HepG2 (cell line): ENCODE measurements around the gene BHLHE23. TPM values are rescaled to one million over a fixed set of nuclear protein-coding genes. Genes with fewer than 3 reads are reported as not detected.

Experiments used
- ARHGAP35 ChIP-seq: sonication (generic); formaldehyde crosslinking; IDR thresholded peaks from 2 replicates; pipeline ENCODE4 v1.9.0; 2022; ENCODE audit warnings: mild to moderate bottlenecking, inconsistent platforms, moderate library complexity, missing genetic modification reagents, borderline replicate concordance
- GABPA ChIP-seq, 2 experiments: IDR thresholded peaks; 2 replicates each; pipeline ENCODE4 v1.6.1; 2011 to 2016; ENCODE audit warnings: low read depth in 2 of 2, low read length in 1 of 2, missing biosample characterization in 1 of 2, missing genetic modification characterization in 1 of 2
- KAT8 ChIP-seq: IDR thresholded peaks from 2 replicates; pipeline ENCODE4 v1.6.1; 2016; ENCODE audit warnings: missing genetic modification reagents, missing compliant biosample characterization
- MAZ ChIP-seq, 2 experiments: sonication (generic) in 1 of 2; formaldehyde crosslinking in 1 of 2; IDR thresholded peaks; 2 replicates each; pipeline versions ENCODE4 v1.5.0 to v1.6.1; 2012 to 2020; ENCODE audit warnings: low read depth in 2 of 2, mild to moderate bottlenecking in 2 of 2, borderline replicate concordance in 1 of 2, improper control_type of control experiment in 1 of 2, low read length in 1 of 2, missing genetic modification reagents in 1 of 2, moderate library complexity in 1 of 2
- NKX3-1 ChIP-seq: sonication (generic); formaldehyde crosslinking; IDR thresholded peaks from 2 replicates; pipeline ENCODE4 v1.5.0; 2020; ENCODE audit warnings: missing genetic modification reagents
- NRL ChIP-seq: sonication (generic); formaldehyde crosslinking; IDR thresholded peaks from 2 replicates; pipeline ENCODE4 v1.5.0; 2020; ENCODE audit warnings: missing genetic modification reagents, mild to moderate bottlenecking, moderate library complexity, borderline replicate concordance
- ZBTB40 ChIP-seq, 2 experiments: fragments of 450-650 bp in 1 of 2; sonication (generic) in 1 of 2; formaldehyde crosslinking in 1 of 2; IDR thresholded peaks; 2 replicates each; pipeline versions ENCODE4 v1.6.1 to v1.8.0; 2016 to 2022; ENCODE audit warnings: antibody characterized with exemption in 1 of 2, mild to moderate bottlenecking in 1 of 2, missing genetic modification reagents in 1 of 2
- ZFP90 ChIP-seq: sonication (generic); formaldehyde crosslinking; IDR thresholded peaks from 2 replicates; pipeline ENCODE4 v1.8.0; 2022; ENCODE audit warnings: missing genetic modification reagents, mild to moderate bottlenecking, inconsistent platforms, borderline replicate concordance
- ZGPAT ChIP-seq: IDR thresholded peaks from 2 replicates; pipeline ENCODE4 v1.6.1; 2016; ENCODE audit warnings: mild to moderate bottlenecking
- ZNF557 ChIP-seq: sonication (generic); formaldehyde crosslinking; IDR thresholded peaks from 2 replicates; pipeline ENCODE4 v1.4.0; 2020; ENCODE audit warnings: missing genetic modification reagents
- ZNF598 ChIP-seq: sonication (generic); formaldehyde crosslinking; IDR thresholded peaks from 2 replicates; pipeline ENCODE4 v1.5.1; 2020; ENCODE audit warnings: mild to moderate bottlenecking, missing genetic modification reagents, borderline replicate concordance
- ZSCAN9 ChIP-seq: IDR thresholded peaks from 2 replicates; pipeline ENCODE4 v1.6.1; 2016; ENCODE audit warnings: borderline replicate concordance
- ZXDC ChIP-seq: sonication (generic); formaldehyde crosslinking; IDR thresholded peaks from 2 replicates; pipeline ENCODE4 v1.5.0; 2020; ENCODE audit warnings: mild to moderate bottlenecking, missing genetic modification reagents
- polyA plus RNA-seq, 8 experiments: library from polyadenylated mRNA; depleted of rRNA in 3 of 8; stranded (reverse) in 7 of 8; unstranded in 1 of 8; fragments of >200 nt; fragmentation: Illumina TruSeq in 4 of 8; extraction: Trizol in 4 of 8; gene quantifications; 2 replicates each; pipeline versions ENCODE4 v1.2.1 to v1.2.3, GENCODE V29; 2011 to 2016; ENCODE audit warnings: low read depth in 4 of 8, missing spikeins in 1 of 8, mixed read lengths in 1 of 8; ENCODE audit not compliant: insufficient read depth in 1 of 8
- total RNA-seq, 5 experiments: library from RNA; depleted of rRNA; stranded (reverse); fragments of >200 nt; fragmentation: Illumina TruSeq; extraction: Trizol; gene quantifications; 2 replicates each; pipeline ENCODE4 v1.2.3, GENCODE V29; 2016; ENCODE audit warnings: low read depth in 1 of 5

BHLHE23 gene
- total and polyA plus RNA-seq, 2 of the 13 experiments (the other 11 are each of a cell fraction or from before 2014, with no cell fraction given), result not detected

- TF ChIP-seq ZGPAT (CRISPR knock-in tag), result peak; percentile 19; the same call in 1 of the 2 replicates
- TF ChIP-seq ZNF557 (CRISPR knock-in tag), result 0 out of 2 replicates have a peak, but pooled peaks have one; percentile 60
- TF ChIP-seq NRL (CRISPR knock-in tag), result peak; percentile 76; the same call in 1 of the 2 replicates
- TF ChIP-seq ZSCAN9, result no peak
- TF ChIP-seq KAT8 (CRISPR knock-in tag), result 0 out of 2 replicates have a peak, but pooled peaks have one; percentile 26
- 0 out of 2 replicates have a peak, but pooled peaks have one; percentile 67 for TF ChIP-seq NKX3-1 (CRISPR knock-in tag)
- no peak for TF ChIP-seq ZBTB40 (IDR thresholded peaks at IDR 0.05)
- peak; percentile 62; the same call in 1 of the 2 replicates for TF ChIP-seq ZBTB40 (CRISPR knock-in tag; IDR thresholded peaks at IDR 0.05)
- TF ChIP-seq ZNF598, result peak; percentile 79; the same call in 1 of the 2 replicates
- TF ChIP-seq ZFP90 (CRISPR knock-in tag), result peak; percentile 57; the same call in 1 of the 2 replicates
- no peak for TF ChIP-seq MAZ (IDR thresholded peaks at IDR 0.05; ENCODE audit: borderline replicate concordance, low read depth, low read length)
- TF ChIP-seq MAZ (CRISPR knock-in tag; IDR thresholded peaks at IDR 0.05; ENCODE audit: low read depth), result peak; percentile 82
- peak; percentile 74; the same call in 1 of the 2 replicates for TF ChIP-seq ARHGAP35
- peak; percentile 39; the same call in 1 of the 2 replicates for TF ChIP-seq ZXDC (CRISPR knock-in tag)
- no peak for TF ChIP-seq GABPA (IDR thresholded peaks at IDR 0.05; ENCODE audit: low read depth, low read length)
- TF ChIP-seq GABPA (CRISPR knock-in tag; IDR thresholded peaks at IDR 0.05; ENCODE audit: low read depth), result 0 out of 2 replicates have a peak, but pooled peaks have one; percentile 14
These were observed 38.2 kb downstream of the BHLHE23 start (continued) for GRCh38 chr20:62968378-62969178.
